K562 (cell line): ENCODE results near the gene GPR176. TPM values are rescaled to one million over a fixed set of nuclear protein-coding genes. Genes with fewer than 3 reads are reported as not detected.
A peak's percentile ranks its signal among the peaks of the same experiment; 100 is the strongest.

Experiments used
- ARID2 ChIP-seq: fragments of 450-650 bp; IDR thresholded peaks from 2 replicates; pipeline ENCODE4 v1.6.1; 2017; ENCODE audit warnings: antibody characterized with exemption, mild to moderate bottlenecking
- BACH1 ChIP-seq: fragments of 200-800 bp; sonication (Bioruptor generic); IDR thresholded peaks from 2 replicates; pipeline ENCODE4 v1.6.1; 2016; ENCODE audit warnings: missing genetic modification characterization, missing compliant biosample characterization
- CHCHD3 ChIP-seq: fragments of 250-450 bp; sonication (Bioruptor Pico); IDR thresholded peaks from 2 replicates; pipeline ENCODE4 v2.1.2; 2022; ENCODE audit warnings: mild to moderate bottlenecking
- CREM ChIP-seq: IDR thresholded peaks from 2 replicates; pipeline ENCODE4 v1.6.1; 2014; ENCODE audit warnings: antibody characterized with exemption, low read depth
- DACH1 ChIP-seq: fragments of 450-650 bp; IDR thresholded peaks from 2 replicates; pipeline ENCODE4 v1.6.1; 2018; ENCODE audit not compliant: partially characterized antibody
- DPF2 ChIP-seq: fragments of 450-650 bp; IDR thresholded peaks from 2 replicates; pipeline ENCODE4 v1.6.1; 2016
- ETS2 ChIP-seq: IDR thresholded peaks from 2 replicates; pipeline ENCODE4 v1.6.1; 2016; ENCODE audit warnings: borderline replicate concordance, missing genetic modification characterization, mild to moderate bottlenecking, moderate library complexity, missing compliant biosample characterization; ENCODE audit not compliant: poor library complexity, severe bottlenecking
- ETV5 ChIP-seq: sonication (generic); formaldehyde crosslinking; IDR thresholded peaks from 2 replicates; pipeline ENCODE4 v1.4.0; 2020; ENCODE audit warnings: low read depth, mild to moderate bottlenecking, missing genetic modification reagents
- HMGN3 ChIP-seq: IDR thresholded peaks from 2 replicates; pipeline ENCODE4 v1.6.1; 2011; ENCODE audit warnings: borderline replicate concordance, low read depth, mild to moderate bottlenecking, mixed read lengths, low read length; ENCODE audit not compliant: insufficient read length; ENCODE audit errors: extremely low read depth
- HNRNPL ChIP-seq: fragments of 200-400 bp; formaldehyde crosslinking; IDR thresholded peaks from 2 replicates; pipeline ENCODE4 v1.6.1; 2017; ENCODE audit warnings: low read depth, mild to moderate bottlenecking, low read length
- ILF3 ChIP-seq: fragments of 450-650 bp; IDR thresholded peaks from 2 replicates; pipeline ENCODE4 v1.6.1; 2018; ENCODE audit warnings: antibody characterized with exemption, mild to moderate bottlenecking, moderate library complexity, borderline replicate concordance
- KAT2B ChIP-seq: IDR thresholded peaks from one replicate; pipeline ENCODE4 v1.6.1; 2012; ENCODE audit warnings: low read depth, mild to moderate bottlenecking, control low read depth, inconsistent platforms, low read length, moderate library complexity
- MEF2A ChIP-seq: IDR thresholded peaks from 2 replicates; pipeline ENCODE4 v1.6.1; 2011; ENCODE audit warnings: low read depth, mild to moderate bottlenecking, low read length, moderate library complexity; ENCODE audit not compliant: control insufficient read depth
- NFXL1 ChIP-seq: fragments of 450-650 bp; formaldehyde crosslinking; IDR thresholded peaks from 2 replicates; pipeline ENCODE4 v1.4.0; 2021; ENCODE audit warnings: mild to moderate bottlenecking
- NFYB ChIP-seq: IDR thresholded peaks from 2 replicates; pipeline ENCODE4 v1.6.1; 2011; ENCODE audit warnings: mild to moderate bottlenecking, moderate library complexity; ENCODE audit not compliant: insufficient read length; ENCODE audit errors: extremely low read depth
- NRF1 ChIP-seq, 2 experiments: fragments of 450-650 bp; IDR thresholded peaks in 1 of 2; conservative IDR thresholded peaks in 1 of 2; 2 replicates each; pipeline ENCODE4 v1.6.1; 2014; ENCODE audit warnings: mild to moderate bottlenecking in 2 of 2
- RHOXF2B ChIP-seq: fragments of 250-450 bp; sonication (Bioruptor Pico); conservative IDR thresholded peaks from 2 replicates; pipeline ENCODE4 v1.5.1; 2021
- TEAD2 ChIP-seq: fragments of 450-650 bp; IDR thresholded peaks from 2 replicates; pipeline ENCODE4 v1.6.1; 2016; ENCODE audit warnings: missing genetic modification characterization, control low read depth, missing compliant biosample characterization
- TFAP4 ChIP-seq: sonication (generic); formaldehyde crosslinking; IDR thresholded peaks from 2 replicates; pipeline ENCODE4 v1.8.0; 2022; ENCODE audit warnings: missing genetic modification reagents, mild to moderate bottlenecking, moderate library complexity, borderline replicate concordance
- TOE1 ChIP-seq, 2 experiments: fragments of 450-650 bp in 1 of 2; sonication (generic) in 1 of 2; formaldehyde crosslinking in 1 of 2; IDR thresholded peaks; 2 replicates each; pipeline versions ENCODE4 v1.7.1 to v1.8.0; 2016 to 2022; ENCODE audit warnings: borderline replicate concordance in 2 of 2, mild to moderate bottlenecking in 2 of 2, antibody characterized with exemption in 1 of 2, inconsistent platforms in 1 of 2, low read depth in 1 of 2, missing genetic modification reagents in 1 of 2, moderate library complexity in 1 of 2
- ZNF124 ChIP-seq: sonication (generic); formaldehyde crosslinking; IDR thresholded peaks from 2 replicates; pipeline ENCODE4 v1.8.1; 2022; ENCODE audit warnings: missing genetic modification reagents
- ZNF175 ChIP-seq: fragments of 200-800 bp; sonication (Bioruptor generic); IDR thresholded peaks from 2 replicates; pipeline ENCODE4 v1.6.1; 2016; ENCODE audit warnings: low read depth, mild to moderate bottlenecking, missing genetic modification characterization, missing compliant biosample characterization
- ZNF274 ChIP-seq: IDR thresholded peaks from 2 replicates; pipeline ENCODE4 v1.6.1; 2011; ENCODE audit warnings: low read depth, mild to moderate bottlenecking, low read length, moderate library complexity, borderline replicate concordance
- ZNF589 ChIP-seq: fragments of 200-800 bp; sonication (Bioruptor generic); IDR thresholded peaks from 2 replicates; pipeline ENCODE4 v1.6.1; 2016; ENCODE audit warnings: low read depth, missing genetic modification characterization, missing compliant biosample characterization
- ZNF668 ChIP-seq: fragments of 250-450 bp; sonication (Bioruptor Pico); IDR thresholded peaks from 2 replicates; pipeline ENCODE4 v1.8.0; 2022; ENCODE audit warnings: mild to moderate bottlenecking, inconsistent platforms
- polyA plus RNA-seq, 8 experiments: library from polyadenylated mRNA; depleted of rRNA in 4 of 8; stranded (reverse) in 5 of 8; unstranded in 3 of 8; fragments of >200 nt; fragmentation: Nextera tagmentation in 2 of 8; fragmentation: Illumina TruSeq in 1 of 8; extraction: Ambion mirVana in 2 of 8; extraction: Trizol in 1 of 8; gene quantifications; 2 replicates each; pipeline versions ENCODE4 v1.2.1 to v1.2.3, GENCODE V29; 2011 to 2014; ENCODE audit warnings: inconsistent platforms in 1 of 8, missing spikeins in 1 of 8
- total RNA-seq, 7 experiments: library from RNA; depleted of rRNA in 6 of 7; stranded (reverse); fragments of >200 nt in 6 of 7; fragmentation: Illumina TruSeq in 2 of 7; extraction: Trizol in 2 of 7; gene quantifications; 2 replicates each; pipeline versions ENCODE4 v1.2.1 to v1.2.3, GENCODE V29; 2011 to 2021; ENCODE audit warnings: low replicate concordance in 1 of 7
- TF ChIP-seq, protein P1 (sequence below): sonication (generic); formaldehyde crosslinking; IDR thresholded peaks from 2 replicates; pipeline ENCODE4 v1.8.0; 2022; ENCODE audit warnings: mild to moderate bottlenecking, missing genetic modification reagents

Gene GPR176
- total and polyA plus RNA-seq, 9 of the 15 experiments (the other 6 are each of a cell fraction or from before 2014, with no cell fraction given) = 0.03 to 1.2 (median 0.76) TPM

- no peak for TF ChIP-seq ETV5 (CRISPR knock-in tag)
- TF ChIP-seq CREM = peak; percentile 43; the same call in 1 of the 2 replicates
- no peak for TF ChIP-seq TEAD2 (tag)
- no peak for TF ChIP-seq NFXL1 (CRISPR knock-in tag)
- no peak for TF ChIP-seq ARID2
- TF ChIP-seq, protein P1, sequence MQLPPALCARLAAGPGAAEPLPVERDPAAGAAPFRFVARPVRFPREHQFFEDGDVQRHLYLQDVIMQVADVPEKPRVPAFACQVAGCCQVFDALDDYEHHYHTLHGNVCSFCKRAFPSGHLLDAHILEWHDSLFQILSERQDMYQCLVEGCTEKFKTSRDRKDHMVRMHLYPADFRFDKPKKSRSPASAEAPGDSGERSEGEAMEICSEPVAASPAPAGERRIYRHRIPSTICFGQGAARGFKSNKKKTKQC = peak; percentile 47; the same call in 1 of the 2 replicates
- TF ChIP-seq DPF2 = 0 out of 2 replicates have a peak, but pooled peaks have one; percentile 17
- no peak for TF ChIP-seq NFYB
- TF ChIP-seq CHCHD3 (CRISPR knock-in tag) = no peak
- TF ChIP-seq ETS2 (tag) = no peak
- TF ChIP-seq DACH1 = no peak
- peak; percentile 84 for TF ChIP-seq HNRNPL
- TF ChIP-seq ZNF175 (CRISPR knock-in tag) = no peak; the same call in 1 of the 2 replicates
- TF ChIP-seq TOE1 (IDR thresholded peaks at IDR 0.05; ENCODE audit: borderline replicate concordance) = peak; percentile 70; the same call in 1 of the 2 replicates
- TF ChIP-seq TOE1 (CRISPR knock-in tag; IDR thresholded peaks at IDR 0.05; ENCODE audit: borderline replicate concordance, low read depth) = no peak
- TF ChIP-seq KAT2B = no peak
- TF ChIP-seq ILF3 = peak; percentile 63; the same call in 1 of the 2 replicates
- no peak for TF ChIP-seq ZNF274
- TF ChIP-seq TFAP4 (CRISPR knock-in tag) = peak; percentile 79
- TF ChIP-seq ZNF668 (CRISPR knock-in tag) = no peak
- TF ChIP-seq BACH1 (tag) = no peak
- TF ChIP-seq RHOXF2B = no peak
- TF ChIP-seq ZNF124 (CRISPR knock-in tag) = no peak
- no peak for TF ChIP-seq MEF2A
- peak; percentile 68 for TF ChIP-seq ZNF589 (CRISPR knock-in tag)
- no peak for TF ChIP-seq HMGN3
- TF ChIP-seq NRF1 (conservative IDR thresholded peaks at IDR 0.05 in 1 of 2, IDR thresholded peaks at IDR 0.05 in 1 of 2) = peak; percentile 76 to 79; a peak in 3 of 4 replicates
Measured at GRCh38 chr15:39920510-39921273, 626 bp upstream of the GPR176 start (continued).
